Amygdala (tissue), 56 donors: ENCODE results near the gene PRPS2.
A peak's percentile ranks its signal among the peaks of the same experiment; 100 is the strongest.

Experiments used
- DNase-seq, 56 donors: peaks; one replicate each; lab custom pipeline; 2025; lab: John Stamatoyannopoulos, UW

The PRPS2 gene

GRCh38 chrX:12811658-12812057 is 20.4 kb downstream of the PRPS2 start:
- peak in 7 of 56 donors; percentile 0 to 8 (median 2) for DNase-seq

DNA sequence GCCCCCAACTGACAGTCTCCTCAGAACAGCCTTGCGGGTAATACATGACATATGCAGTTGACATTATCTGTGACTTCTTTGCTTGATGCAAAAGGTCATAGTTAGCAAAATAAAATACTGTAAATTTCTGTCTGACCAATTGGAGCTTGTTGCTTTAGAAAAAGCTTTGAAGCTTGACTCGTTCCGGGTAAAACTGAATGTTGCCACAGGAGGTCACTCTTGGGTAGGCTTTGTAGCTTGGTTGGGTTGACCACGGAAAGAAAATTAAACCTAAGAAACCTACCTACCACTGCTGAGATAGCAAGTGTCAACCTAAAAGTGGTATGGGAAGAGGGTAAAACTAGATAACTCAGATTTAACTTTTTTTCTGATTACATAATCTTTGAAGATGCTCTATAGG is 23.2 kb downstream of the PRPS2 start:
- peak in 18 of 56 donors; percentile 0 to 57 (median 4) for DNase-seq

DNA sequence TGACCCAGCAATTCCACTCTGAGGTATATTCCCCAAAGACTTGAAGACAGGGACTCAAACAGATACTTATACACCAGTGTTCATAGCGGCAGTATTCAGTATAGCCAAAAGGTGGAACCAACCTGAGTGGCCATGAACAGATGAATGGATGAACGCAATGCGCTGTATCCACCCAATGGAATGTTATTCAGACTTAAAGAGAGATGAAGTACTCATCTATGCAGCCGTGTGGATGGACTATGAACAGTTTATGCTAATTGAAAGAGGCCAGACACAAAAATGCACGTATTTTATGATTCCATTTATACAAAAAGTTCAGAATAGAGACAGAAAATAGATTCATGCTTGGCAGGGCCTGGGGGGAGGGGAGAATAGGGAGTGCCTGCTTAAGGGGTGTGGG is 26.3 kb downstream of the PRPS2 start:
- DNase-seq = no peak

DNA sequence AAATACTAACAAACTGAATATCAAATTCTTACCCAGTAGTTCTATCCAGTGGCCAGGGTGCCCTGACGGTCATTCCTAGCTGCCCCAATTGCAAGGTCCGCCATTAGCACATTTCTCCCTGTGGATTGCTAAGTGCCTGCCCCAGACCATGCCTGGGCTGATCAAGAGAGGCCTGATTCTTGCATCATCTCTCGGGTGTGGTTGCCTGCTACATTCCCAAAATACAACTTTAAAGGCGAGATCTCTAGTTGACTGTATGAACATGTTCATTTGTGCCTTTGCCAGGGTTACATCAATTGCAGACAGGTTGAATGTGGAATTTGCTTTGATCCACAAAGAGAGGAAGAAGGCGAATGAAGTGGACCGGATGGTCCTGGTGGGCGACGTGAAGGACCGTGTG is 28.0 kb downstream of the PRPS2 start:
- no peak for DNase-seq

GRCh38 chrX:12820737-12821136 is 29.5 kb downstream of the PRPS2 start:
- DNase-seq = no peak

DNA sequence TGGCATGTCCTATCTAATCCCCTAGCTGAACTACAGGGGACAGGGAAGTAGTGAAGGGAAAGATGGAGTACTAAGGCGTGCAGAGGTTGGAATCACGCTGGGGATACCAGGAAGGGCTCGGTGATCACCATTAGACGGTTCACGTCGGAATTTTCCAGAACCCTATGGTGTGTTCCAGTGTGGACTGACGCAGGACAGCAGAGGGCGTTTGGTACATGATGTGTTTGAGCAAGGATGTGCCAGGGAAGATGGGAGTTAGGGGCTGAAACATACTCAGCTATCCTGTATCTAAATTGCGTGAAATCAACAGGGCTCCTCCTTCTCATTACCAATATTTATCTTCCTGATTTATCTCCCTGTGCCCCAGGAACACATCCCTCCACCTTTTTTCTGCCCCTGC is 33.7 kb downstream of the PRPS2 start:
- DNase-seq = peak in 2 of 56 donors; percentile 1 to 5

DNA sequence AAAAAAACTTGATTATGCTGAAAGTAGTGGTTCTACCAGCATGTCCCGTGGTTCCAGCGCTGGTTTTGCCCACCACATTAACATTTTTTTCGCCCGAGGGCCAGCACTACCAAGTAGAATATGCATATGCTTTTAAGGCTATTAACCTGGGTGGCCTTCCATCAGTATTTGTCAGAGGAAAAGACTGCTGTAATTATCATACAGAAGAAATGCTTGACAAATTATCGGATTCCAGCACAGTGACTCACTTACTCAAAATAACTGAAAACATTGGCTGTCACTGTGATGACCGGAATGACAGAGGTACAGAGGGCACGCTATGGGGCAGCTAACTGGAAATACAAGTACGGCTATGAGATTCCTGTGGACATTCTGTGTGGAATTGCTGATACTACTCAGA is 34.6 kb downstream of the PRPS2 start:
- DNase-seq = no peak

GRCh38 chrX:12843061-12843667 is 52.0 kb downstream of the PRPS2 start:
- no peak for DNase-seq

GRCh38 chrX:12843668-12844279 is 52.6 kb downstream of the PRPS2 start:
- no peak for DNase-seq

- no peak for DNase-seq
Observed at GRCh38 chrX:12844319-12844718, 53.1 kb downstream of the PRPS2 start.

GRCh38 chrX:12865359-12865758 is 74.1 kb downstream of the PRPS2 start:
- peak in 3 of 56 donors; percentile 0 to 3 (median 2) for DNase-seq

DNA sequence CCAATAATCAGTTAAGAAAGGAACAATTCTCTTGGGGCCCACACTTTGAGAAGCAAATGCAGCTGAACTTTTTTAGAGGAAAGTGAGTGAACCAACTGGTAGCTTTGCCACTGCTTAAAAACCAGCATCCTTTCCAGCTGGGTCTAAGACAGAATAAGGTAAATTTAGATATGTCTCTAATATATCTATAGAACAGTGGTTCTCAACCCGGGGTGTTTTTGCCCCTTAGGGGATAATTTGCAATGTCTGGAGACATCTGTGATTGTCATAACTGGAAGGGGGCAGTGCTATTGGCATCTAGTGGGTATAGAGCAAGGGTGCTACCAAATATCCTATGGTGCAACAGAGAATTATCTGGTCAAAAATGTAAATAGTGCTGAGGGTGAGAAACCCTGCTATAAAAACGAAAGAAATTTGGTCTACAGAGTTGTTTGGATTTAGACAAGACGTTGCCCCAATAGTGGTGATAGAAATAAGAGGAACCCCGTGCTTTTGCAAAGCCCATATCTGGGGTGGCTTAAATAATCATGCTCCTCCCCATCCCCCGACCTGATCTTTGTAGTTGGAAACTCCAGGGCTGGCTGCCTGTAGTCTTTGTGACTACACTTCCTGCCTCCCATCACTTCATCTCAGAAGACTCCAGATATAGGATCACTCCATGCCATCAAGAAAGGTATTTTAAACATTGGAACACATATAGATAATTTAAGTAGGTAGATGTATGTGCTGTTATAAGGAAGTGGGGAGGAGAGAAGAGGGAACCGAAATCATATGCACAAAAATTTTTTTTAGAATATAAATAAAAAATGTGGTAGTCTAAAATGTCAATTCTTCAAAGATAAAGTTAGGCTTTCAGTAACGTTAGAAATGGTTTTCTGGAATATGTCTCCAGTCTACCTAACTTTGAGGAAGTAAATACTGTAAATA is 75.5 kb downstream of the PRPS2 start, which contains the start of gene TLR7:
Gene TLR7, plus strand, starts transcription at position 622 of the 927 bp plus-strand sequence. CDS start 507 bp downstream, outside the sequence.
- DNase-seq = peak in 1 of 56 donors; percentile 12

DNA sequence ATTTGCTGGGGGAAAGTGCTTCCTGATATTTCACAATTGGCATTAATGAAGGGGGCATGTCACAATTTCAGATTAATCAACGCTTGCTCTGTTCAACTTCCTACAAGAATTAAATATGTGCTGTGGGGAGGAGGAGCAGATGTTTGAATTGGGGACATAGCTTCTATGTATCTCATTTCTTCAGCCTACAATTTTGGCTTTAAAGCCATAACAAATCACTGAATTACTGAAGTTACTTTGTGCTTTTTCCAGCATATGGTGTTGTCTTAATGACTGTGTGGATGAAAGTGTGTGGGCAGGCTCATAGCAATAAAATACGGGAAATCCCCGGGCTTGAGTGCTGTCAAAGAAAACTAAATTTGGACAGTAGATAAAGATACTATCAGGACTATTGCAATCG is 76.5 kb downstream of the PRPS2 start:
- peak in 2 of 56 donors; percentile 0 to 5 for DNase-seq

GRCh38 chrX:12868747-12869146 is 77.5 kb downstream of the PRPS2 start:
- no peak for DNase-seq

DNA sequence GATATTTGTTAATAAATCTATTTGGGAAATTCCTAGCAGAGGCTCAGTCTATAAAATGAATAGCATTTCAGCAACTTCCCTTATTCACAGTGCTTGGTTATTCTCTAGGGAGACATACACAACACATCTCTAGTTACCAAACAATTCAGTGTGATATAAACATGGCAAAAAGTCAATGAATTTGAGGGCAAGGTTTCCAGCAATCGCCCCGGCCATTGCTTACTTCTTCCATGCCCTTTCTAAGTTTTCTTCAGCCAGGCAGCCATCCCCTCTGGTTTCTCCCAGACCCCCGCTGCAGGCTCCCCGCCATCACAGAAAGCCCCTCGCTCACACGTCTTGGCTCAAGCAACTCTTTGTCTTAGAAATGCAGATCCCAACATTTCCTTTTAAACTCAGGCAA is 80.0 kb downstream of the PRPS2 start:
- no peak for DNase-seq

GRCh38 chrX:12872741-12873140 is 81.5 kb downstream of the PRPS2 start:
- no peak for DNase-seq
